ENCODE measurements around the gene FOSL2.

The FOSL2 gene

GRCh38 chr2:28344756-28345373, 47.8 kb upstream of the FOSL2 start:
- TF ChIP-seq REST (IDR thresholded peaks at IDR 0.05; ENCODE audit: low read depth) (no peak), FOXM1 (IDR thresholded peaks at IDR 0.05; ENCODE audit: borderline replicate concordance, low read depth) (no peak), CREB1 (IDR thresholded peaks at IDR 0.05; ENCODE audit: low read depth) (no peak), MAX (IDR thresholded peaks at IDR 0.05) (no peak), EP300 (IDR thresholded peaks at IDR 0.05; ENCODE audit: borderline replicate concordance) (no peak), EGR1 (IDR thresholded peaks at IDR 0.05) (no peak), RAD21 (IDR thresholded peaks at IDR 0.05; ENCODE audit: low read depth) (no peak), TCF12 (IDR thresholded peaks at IDR 0.05; ENCODE audit: low read depth) (no peak), YY1 (IDR thresholded peaks at IDR 0.05; ENCODE audit: low read depth) (no peak), NFIC (IDR thresholded peaks at IDR 0.05) (no peak), TEAD4 (IDR thresholded peaks at IDR 0.05) (no peak), USF1 (IDR thresholded peaks at IDR 0.05) (no peak), ZBTB7A (IDR thresholded peaks at IDR 0.05; ENCODE audit: low read depth) (no peak), CEBPB (IDR thresholded peaks at IDR 0.05) (no peak), TAF1 (IDR thresholded peaks at IDR 0.05; ENCODE audit: low read depth) (no peak)

- TF ChIP-seq TAF1 (IDR thresholded peaks at IDR 0.05; ENCODE audit: low read depth): no peak
Measured at GRCh38 chr2:28345619-28346018, 47.0 kb upstream of the FOSL2 start.

GRCh38 chr2:28346587-28346986, 46.1 kb upstream of the FOSL2 start:
- no peak for TF ChIP-seq TCF12 (IDR thresholded peaks at IDR 0.05; ENCODE audit: low read depth)
- no peak for TF ChIP-seq RAD21 (IDR thresholded peaks at IDR 0.05; ENCODE audit: low read depth)
- TF ChIP-seq MAX (IDR thresholded peaks at IDR 0.05): no peak
- no peak for TF ChIP-seq TAF1 (IDR thresholded peaks at IDR 0.05; ENCODE audit: low read depth)
- no peak for TF ChIP-seq FOXM1 (IDR thresholded peaks at IDR 0.05; ENCODE audit: borderline replicate concordance, low read depth)
- no peak for TF ChIP-seq ZBTB7A (IDR thresholded peaks at IDR 0.05; ENCODE audit: low read depth)
- no peak for TF ChIP-seq YY1 (IDR thresholded peaks at IDR 0.05; ENCODE audit: low read depth)
- TF ChIP-seq NFIC (IDR thresholded peaks at IDR 0.05): no peak
- TF ChIP-seq EGR1 (IDR thresholded peaks at IDR 0.05): no peak
- TF ChIP-seq CEBPB (IDR thresholded peaks at IDR 0.05): no peak
- TF ChIP-seq EP300 (IDR thresholded peaks at IDR 0.05; ENCODE audit: borderline replicate concordance): no peak
- TF ChIP-seq USF1 (IDR thresholded peaks at IDR 0.05): no peak
- TF ChIP-seq CREB1 (IDR thresholded peaks at IDR 0.05; ENCODE audit: low read depth): no peak
- TF ChIP-seq REST (IDR thresholded peaks at IDR 0.05; ENCODE audit: low read depth): no peak
- TF ChIP-seq TEAD4 (IDR thresholded peaks at IDR 0.05): no peak

- TF ChIP-seq TCF12 (IDR thresholded peaks at IDR 0.05; ENCODE audit: low read depth) (no peak), ZBTB7A (IDR thresholded peaks at IDR 0.05; ENCODE audit: low read depth) (no peak), FOXM1 (IDR thresholded peaks at IDR 0.05; ENCODE audit: borderline replicate concordance, low read depth) (no peak), REST (IDR thresholded peaks at IDR 0.05; ENCODE audit: low read depth) (no peak), TAF1 (IDR thresholded peaks at IDR 0.05; ENCODE audit: low read depth) (no peak), NFIC (IDR thresholded peaks at IDR 0.05) (no peak), RAD21 (IDR thresholded peaks at IDR 0.05; ENCODE audit: low read depth) (no peak), EGR1 (IDR thresholded peaks at IDR 0.05) (no peak), CREB1 (IDR thresholded peaks at IDR 0.05; ENCODE audit: low read depth) (no peak), YY1 (IDR thresholded peaks at IDR 0.05; ENCODE audit: low read depth) (no peak), USF1 (IDR thresholded peaks at IDR 0.05) (no peak), MAX (IDR thresholded peaks at IDR 0.05) (no peak), CEBPB (IDR thresholded peaks at IDR 0.05) (no peak)
Measured at GRCh38 chr2:28347193-28347592, 45.5 kb upstream of the FOSL2 start.
